NCI-H774 (cell line): ENCODE results near the gene KPNA1.

Source experiments
- DNase-seq: peaks from one replicate; lab custom pipeline; 2025; lab: John Stamatoyannopoulos, UW

KPNA1 gene

DNA sequence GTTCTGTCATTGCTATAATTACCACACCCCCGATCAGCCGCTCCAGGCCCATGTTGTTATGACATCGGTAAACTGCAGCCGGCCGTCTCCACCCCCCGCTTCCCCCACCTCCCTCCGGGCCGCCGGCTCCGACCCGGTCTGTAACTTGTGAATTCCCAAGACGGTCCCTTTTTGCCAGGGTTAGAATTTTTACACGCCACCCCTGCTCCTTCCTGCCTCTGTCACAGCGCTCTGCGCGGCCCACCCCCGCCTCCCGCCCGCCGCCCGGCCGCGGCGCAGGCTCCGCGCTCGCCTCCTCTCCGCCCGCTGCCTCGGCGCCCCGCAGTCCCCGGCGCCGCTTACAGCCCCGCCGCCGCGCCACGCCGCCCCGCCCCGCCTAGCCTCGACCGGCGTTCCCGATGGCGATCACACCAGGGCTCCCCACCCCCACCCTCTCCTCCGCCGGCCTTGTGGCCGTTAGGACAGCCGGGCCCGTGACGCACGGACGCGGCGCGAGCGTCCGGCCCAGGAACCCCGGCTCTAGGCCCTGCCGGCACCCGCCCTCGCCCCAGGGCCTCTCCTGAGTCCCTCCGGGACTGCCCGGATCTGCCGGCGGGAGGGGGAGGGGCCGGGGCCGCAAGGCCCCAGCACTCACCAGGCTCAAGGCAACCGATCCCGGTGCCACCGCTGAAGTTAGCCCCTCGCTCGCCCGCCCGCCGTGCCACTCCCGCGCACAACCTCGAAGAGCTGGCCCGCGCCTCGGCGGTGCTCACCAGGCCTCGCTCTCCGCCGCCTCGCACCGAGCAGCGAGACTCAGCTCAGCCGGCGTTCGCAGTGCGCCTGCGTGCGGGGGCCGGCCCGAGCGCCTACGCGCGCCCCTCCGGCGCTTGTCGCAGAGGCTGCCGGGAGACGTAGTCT, at the start of gene KPNA1:
TSS of gene KPNA1 (minus strand) at position 817 of the 897 bp plus-strand sequence. CDS start 18,374 bp downstream, outside the sequence.
- DNase-seq, result peak; percentile 73

- peak; percentile 18 for DNase-seq
Measured at GRCh38 chr3:122564155-122564912, 49.6 kb upstream of the KPNA1 start, which contains the start of the genes DTX3L and PARP9. Gene DTX3L (plus strand): TSS chr3:122564338. CDS start chr3:122564427, 89 bp downstream. Gene PARP9 (minus strand): TSS chr3:122564300. CDS start chr3:122559620, 4,680 bp downstream.

DNA sequence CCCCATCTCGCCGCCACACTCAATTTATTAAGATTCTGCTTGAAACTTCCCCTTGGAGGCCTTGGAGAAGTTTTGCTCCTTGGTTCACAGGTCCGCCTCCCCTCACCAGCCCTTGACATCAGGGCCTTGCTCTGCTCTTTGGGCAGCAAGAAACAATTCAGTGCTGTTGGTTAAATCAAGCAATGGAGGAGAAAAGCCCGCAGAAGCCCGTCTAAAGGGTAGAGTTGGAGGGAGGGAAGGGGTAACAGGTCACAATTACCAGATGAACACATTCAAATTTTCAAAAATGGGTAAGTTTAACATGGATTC, 48.9 kb upstream of the KPNA1 start:
- DNase-seq, result no peak

DNA sequence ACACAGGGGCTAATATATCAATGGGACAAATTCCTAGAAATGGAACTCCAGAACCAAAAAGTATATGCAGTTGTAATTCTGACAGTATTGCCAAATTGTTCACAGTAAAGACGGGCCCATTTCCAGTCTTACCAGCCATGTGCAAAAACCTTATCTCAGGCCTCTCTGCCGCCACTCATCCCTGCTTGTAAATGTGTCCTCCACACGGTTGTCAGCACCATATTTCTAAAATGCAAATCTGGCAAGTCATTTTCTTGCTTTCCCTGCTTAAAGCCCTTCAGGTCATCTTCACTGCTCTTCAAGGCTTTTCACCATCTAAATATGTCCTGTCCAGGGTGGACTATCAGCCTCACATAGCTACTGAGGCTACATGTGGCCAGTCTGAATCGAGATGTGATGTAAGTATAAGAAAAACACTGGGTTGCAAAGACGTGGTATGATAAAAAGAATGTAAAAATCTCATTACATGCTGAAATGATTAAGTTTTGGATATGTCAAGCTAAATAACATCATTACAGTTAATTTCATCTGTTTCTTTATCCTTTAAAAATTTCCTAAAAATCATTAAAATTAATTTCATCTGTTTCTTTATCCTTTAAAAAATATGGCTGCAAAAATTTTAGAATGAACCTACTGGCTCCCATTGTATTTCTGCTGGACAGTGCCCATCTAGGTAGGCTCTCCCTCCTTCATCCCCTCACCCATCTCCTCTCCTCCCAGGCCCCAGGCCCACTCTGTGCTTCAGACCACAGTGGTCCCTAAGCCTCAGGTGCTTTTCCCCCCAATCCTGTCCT, 48.4 kb upstream of the KPNA1 start:
- no peak for DNase-seq

DNA sequence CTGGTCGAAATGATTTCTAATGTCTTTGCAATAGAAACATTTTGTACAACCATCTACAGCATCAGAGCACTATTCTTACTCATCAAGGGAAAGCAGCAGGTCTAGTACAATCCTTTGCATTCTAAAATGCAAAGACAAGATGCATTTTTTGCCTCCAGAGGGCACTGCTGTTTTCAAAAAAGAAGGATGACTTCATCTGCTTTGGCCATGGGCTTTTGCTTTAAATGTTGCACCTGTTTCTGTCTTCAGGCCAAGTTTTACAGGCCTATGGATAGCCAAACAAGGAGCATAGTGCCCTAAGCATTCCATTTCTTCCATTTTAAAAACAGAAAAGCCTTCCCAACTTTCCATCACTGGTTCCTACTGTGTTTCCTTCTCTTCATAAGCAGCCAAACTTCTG, 45.9 kb upstream of the KPNA1 start:
- DNase-seq, result peak; percentile 25

DNA sequence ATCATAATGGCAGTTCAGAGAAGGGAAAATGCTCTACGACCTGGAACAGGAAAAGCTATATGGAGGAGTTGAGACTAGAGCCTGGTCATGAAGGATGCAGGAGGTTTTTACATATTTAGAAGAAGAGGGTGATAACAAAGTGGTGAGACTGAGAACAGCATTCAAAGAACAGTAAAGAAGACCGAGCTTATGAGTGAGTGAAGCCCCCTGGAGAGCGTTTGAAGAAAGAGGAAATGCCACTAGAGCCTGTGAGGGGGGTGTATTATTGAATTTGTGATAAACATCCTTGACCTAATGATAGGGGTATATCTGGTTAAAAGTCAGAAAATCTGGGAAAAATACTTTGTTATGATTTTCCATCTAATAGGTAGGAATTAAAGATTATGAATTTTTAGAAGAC, 45.2 kb upstream of the KPNA1 start:
- DNase-seq, result no peak

- no peak for DNase-seq
Measured at GRCh38 chr3:122558605-122559004, 43.9 kb upstream of the KPNA1 start.

- no peak for DNase-seq
Measured at GRCh38 chr3:122557356-122557755, 42.6 kb upstream of the KPNA1 start.

- no peak for DNase-seq
Measured at GRCh38 chr3:122555275-122556071, 40.7 kb upstream of the KPNA1 start.

DNA sequence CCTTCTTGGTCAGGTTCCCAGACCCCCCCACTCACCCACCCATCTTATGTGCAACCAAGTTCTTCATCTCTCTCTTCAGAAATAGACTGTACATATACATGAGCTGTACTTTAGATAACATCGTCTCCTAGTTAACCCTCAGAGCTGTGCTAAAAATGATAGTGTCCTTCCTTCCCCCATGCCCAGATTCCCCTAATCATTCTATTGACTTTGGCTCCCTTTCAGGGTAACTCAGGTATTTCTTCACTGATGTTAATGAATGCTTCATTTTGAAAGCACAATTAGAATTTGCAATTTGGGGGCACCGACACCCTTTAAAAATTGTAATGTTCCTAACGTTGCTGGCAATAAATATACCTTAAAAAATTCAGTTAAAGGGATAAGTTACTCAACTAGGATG, 38.4 kb upstream of the KPNA1 start:
- no peak for DNase-seq

GRCh38 chr3:122548619-122549018, 33.9 kb upstream of the KPNA1 start:
- DNase-seq, result no peak

DNA sequence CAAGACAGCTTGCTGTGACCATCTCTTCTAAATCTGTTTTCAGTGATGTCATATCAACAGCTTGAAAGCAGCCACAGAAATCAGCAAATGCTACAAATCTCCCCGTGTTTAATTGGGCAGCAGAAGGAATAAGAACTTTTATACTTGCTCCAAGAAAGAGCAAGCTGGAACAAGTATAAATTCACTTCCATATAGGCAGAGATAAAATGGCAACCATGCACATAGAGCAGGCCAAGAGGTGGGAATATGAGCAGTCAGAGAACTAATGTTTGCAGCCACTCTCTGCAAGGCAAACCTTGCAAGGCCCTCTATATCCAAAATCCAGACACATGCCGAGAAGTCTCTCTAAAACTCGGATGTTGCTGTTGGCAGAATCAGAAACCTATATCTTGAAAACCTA, 33.3 kb upstream of the KPNA1 start:
- no peak for DNase-seq

GRCh38 chr3:122546151-122546550, 31.4 kb upstream of the KPNA1 start:
- no peak for DNase-seq

DNA sequence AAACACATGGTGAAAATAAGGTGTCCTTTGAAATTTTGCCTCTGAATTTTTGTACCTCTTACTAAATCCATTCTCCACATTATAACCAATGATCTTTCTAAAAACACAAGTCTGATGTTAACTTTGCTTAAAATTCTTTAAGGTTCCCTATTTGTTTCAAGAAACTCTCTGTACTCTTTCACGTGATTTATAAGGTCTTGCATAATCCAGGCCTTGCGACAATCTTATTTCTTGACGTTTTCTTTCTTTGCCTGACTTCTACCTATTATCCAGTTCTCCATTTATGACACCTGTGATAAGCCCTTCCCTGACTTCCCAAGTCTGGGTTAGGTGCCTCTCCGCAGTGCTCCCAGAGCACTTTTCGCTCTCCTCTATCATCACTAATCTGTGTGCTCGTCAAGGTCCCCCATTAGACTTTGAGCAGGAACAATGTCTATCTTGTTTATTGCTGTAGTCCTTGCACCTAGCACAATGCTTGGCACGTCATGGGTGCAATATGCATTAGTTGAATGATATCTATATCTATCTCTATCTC, 24.3 kb upstream of the KPNA1 start:
- no peak for DNase-seq

- DNase-seq, result no peak
Measured at GRCh38 chr3:122536632-122537001, 21.9 kb upstream of the KPNA1 start.

- DNase-seq, result no peak
Measured at GRCh38 chr3:122535964-122536631, 21.4 kb upstream of the KPNA1 start.

DNA sequence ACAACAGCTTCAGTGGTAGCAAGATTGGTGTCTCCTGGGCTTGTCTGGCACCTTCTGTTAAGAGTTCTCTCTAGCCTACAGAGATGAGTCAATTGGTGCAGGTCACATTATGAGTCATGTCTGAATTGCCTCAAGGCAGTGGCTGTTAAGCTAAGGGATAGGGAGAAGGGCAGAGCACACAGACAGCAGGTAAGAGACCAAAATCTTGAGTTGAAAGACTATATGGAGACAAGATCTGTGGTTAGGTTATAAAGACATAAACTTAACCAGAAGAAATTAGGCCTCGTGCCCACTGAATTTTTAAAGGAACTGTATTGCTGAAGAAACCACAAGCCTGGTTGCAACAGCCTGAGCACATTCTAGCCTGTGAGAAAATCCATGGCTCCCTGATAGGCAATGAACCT, 19.2 kb upstream of the KPNA1 start:
- DNase-seq, result no peak

- no peak for DNase-seq
Measured at GRCh38 chr3:122533480-122533879, 18.7 kb upstream of the KPNA1 start.

DNA sequence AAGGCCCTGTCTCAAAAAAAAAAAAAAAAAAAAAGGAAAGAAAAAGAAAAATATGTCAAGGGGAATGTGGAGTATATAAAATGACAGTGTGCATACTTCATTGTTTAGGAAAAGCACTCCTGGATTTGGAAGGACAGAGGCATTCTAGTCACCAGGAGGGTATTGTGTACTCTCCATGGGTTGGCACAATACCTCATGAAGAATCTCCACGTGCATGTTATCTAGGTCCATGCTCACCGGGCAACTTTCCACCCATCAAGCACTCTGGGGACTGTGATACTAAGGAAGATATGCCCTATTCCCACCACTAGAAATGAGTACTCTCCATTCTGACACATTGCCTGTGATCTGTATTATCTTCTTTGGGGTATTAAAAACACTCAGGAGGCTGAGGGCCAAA, 15.4 kb upstream of the KPNA1 start:
- no peak for DNase-seq

- DNase-seq, result no peak
Measured at GRCh38 chr3:122523317-122523716, 8.6 kb upstream of the KPNA1 start.

- DNase-seq, result no peak
Measured at GRCh38 chr3:122520861-122521260, 6.1 kb upstream of the KPNA1 start.
